ENCODE data around the gene REEP5. TPM values are rescaled to one million over a fixed set of nuclear protein-coding genes. Genes with fewer than 3 reads are reported as not detected.

Gene REEP5
- total and polyA plus RNA-seq, 2 of the 13 experiments (the other 11 are each of a cell fraction or from before 2014, with no cell fraction given) = 49.4 to 239 TPM

DNA sequence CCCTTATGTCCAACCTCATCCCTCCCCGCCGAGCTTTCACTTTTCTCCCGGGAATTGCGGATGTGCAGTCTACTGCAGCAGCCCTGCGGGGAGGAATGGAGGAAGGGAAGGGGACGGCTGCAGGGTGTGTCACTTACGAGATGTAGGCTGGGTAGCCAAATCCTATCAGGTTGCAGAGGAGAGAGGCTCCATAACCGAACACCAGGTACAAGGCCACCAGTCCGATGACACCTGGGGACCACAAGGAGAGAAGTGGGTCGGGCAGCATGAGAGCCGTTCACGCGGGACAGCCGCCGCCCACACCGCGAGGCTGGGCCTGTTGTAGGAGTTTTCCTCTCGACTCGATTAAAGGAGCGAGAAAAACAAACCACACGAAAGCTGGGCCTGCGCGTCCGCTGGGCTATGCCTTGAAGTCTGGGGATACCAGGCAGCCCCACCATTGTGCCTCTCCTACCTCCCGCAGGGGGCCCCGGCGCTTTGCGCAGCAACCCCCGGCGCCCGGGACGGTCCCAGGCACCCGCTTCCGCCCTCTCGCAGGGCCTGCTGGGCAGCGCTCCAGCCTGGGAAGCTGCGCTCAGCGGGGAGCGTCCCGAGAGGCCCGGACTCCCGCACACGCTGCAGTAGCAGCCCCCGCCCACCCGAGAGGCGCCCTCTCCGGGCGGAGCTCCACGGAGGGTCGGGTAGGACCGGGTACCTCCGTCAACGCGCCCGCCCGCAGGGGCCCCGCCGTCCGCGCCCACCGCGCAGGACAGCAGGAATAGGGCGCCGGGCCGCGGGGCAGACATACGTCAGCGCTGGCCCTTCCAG, 798 bp downstream of the REEP5 start (continued):
- TF ChIP-seq, protein P1, sequence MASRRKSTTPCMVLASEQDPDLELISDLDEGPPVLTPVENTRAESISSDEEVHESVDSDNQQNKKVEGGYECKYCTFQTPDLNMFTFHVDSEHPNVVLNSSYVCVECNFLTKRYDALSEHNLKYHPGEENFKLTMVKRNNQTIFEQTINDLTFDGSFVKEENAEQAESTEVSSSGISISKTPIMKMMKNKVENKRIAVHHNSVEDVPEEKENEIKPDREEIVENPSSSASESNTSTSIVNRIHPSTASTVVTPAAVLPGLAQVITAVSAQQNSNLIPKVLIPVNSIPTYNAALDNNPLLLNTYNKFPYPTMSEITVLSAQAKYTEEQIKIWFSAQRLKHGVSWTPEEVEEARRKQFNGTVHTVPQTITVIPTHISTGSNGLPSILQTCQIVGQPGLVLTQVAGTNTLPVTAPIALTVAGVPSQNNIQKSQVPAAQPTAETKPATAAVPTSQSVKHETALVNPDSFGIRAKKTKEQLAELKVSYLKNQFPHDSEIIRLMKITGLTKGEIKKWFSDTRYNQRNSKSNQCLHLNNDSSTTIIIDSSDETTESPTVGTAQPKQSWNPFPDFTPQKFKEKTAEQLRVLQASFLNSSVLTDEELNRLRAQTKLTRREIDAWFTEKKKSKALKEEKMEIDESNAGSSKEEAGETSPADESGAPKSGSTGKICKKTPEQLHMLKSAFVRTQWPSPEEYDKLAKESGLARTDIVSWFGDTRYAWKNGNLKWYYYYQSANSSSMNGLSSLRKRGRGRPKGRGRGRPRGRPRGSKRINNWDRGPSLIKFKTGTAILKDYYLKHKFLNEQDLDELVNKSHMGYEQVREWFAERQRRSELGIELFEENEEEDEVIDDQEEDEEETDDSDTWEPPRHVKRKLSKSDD (CRISPR knock-in tag; IDR thresholded peaks at IDR 0.05; ENCODE audit: low read depth) = no peak
- no peak for TF ChIP-seq MAFK (conservative IDR thresholded peaks at IDR 0.05 in 1 of 2, IDR thresholded peaks at IDR 0.05 in 1 of 2; ENCODE audit: low read length in 2 of 2)
- TF ChIP-seq KDM3A (CRISPR knock-in tag; IDR thresholded peaks at IDR 0.05; ENCODE audit: low read depth) = no peak
- TF ChIP-seq SETDB1 (CRISPR knock-in tag; IDR thresholded peaks at IDR 0.05; ENCODE audit: borderline replicate concordance) = no peak
- TF ChIP-seq, protein P2, sequence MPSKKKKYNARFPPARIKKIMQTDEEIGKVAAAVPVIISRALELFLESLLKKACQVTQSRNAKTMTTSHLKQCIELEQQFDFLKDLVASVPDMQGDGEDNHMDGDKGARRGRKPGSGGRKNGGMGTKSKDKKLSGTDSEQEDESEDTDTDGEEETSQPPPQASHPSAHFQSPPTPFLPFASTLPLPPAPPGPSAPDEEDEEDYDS (CRISPR knock-in tag; IDR thresholded peaks at IDR 0.05) = no peak
- peak; percentile 88 for TF ChIP-seq ZFY (CRISPR knock-in tag; IDR thresholded peaks at IDR 0.05)
- TF ChIP-seq ARID2 (CRISPR knock-in tag; IDR thresholded peaks at IDR 0.05; ENCODE audit: borderline replicate concordance) = no peak; the same call in 1 of the 2 replicates
- TF ChIP-seq ZNF383 (CRISPR knock-in tag; IDR thresholded peaks at IDR 0.05; ENCODE audit: borderline replicate concordance) = peak; percentile 31; the same call in 1 of the 2 replicates
- no peak for TF ChIP-seq HNRNPH1 (optimal IDR thresholded peaks at IDR 0.05; ENCODE audit: low read depth, low read length)
- TF ChIP-seq SOX5 (CRISPR knock-in tag; IDR thresholded peaks at IDR 0.05; ENCODE audit: borderline replicate concordance) = no peak
- TF ChIP-seq REPIN1 (CRISPR knock-in tag; IDR thresholded peaks at IDR 0.05; ENCODE audit: borderline replicate concordance, low read depth) = peak; percentile 61; the same call in 1 of the 2 replicates
- TF ChIP-seq HOXA5 (CRISPR knock-in tag; IDR thresholded peaks at IDR 0.05) = 0 out of 2 replicates have a peak, but pooled peaks have one; percentile 8
- TF ChIP-seq MATR3 (CRISPR knock-in tag; IDR thresholded peaks at IDR 0.05) = no peak
- TF ChIP-seq, protein P3, sequence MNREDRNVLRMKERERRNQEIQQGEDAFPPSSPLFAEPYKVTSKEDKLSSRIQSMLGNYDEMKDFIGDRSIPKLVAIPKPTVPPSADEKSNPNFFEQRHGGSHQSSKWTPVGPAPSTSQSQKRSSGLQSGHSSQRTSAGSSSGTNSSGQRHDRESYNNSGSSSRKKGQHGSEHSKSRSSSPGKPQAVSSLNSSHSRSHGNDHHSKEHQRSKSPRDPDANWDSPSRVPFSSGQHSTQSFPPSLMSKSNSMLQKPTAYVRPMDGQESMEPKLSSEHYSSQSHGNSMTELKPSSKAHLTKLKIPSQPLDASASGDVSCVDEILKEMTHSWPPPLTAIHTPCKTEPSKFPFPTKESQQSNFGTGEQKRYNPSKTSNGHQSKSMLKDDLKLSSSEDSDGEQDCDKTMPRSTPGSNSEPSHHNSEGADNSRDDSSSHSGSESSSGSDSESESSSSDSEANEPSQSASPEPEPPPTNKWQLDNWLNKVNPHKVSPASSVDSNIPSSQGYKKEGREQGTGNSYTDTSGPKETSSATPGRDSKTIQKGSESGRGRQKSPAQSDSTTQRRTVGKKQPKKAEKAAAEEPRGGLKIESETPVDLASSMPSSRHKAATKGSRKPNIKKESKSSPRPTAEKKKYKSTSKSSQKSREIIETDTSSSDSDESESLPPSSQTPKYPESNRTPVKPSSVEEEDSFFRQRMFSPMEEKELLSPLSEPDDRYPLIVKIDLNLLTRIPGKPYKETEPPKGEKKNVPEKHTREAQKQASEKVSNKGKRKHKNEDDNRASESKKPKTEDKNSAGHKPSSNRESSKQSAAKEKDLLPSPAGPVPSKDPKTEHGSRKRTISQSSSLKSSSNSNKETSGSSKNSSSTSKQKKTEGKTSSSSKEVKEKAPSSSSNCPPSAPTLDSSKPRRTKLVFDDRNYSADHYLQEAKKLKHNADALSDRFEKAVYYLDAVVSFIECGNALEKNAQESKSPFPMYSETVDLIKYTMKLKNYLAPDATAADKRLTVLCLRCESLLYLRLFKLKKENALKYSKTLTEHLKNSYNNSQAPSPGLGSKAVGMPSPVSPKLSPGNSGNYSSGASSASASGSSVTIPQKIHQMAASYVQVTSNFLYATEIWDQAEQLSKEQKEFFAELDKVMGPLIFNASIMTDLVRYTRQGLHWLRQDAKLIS (CRISPR knock-in tag; IDR thresholded peaks at IDR 0.05) = no peak; the same call in 1 of the 2 replicates
- no peak for TF ChIP-seq FOXA3 (CRISPR knock-in tag; IDR thresholded peaks at IDR 0.05)
- no peak for TF ChIP-seq ZNF720 (CRISPR knock-in tag; IDR thresholded peaks at IDR 0.05)
- no peak; the same call in none of the 2 replicates for TF ChIP-seq ZSCAN25 (CRISPR knock-in tag; IDR thresholded peaks at IDR 0.05)
- TF ChIP-seq ZNF772 (CRISPR knock-in tag; IDR thresholded peaks at IDR 0.05) = no peak; the same call in 1 of the 2 replicates
- peak; percentile 36 to 41; a peak in 2 of 4 replicates for TF ChIP-seq POLR2A (IDR thresholded peaks at IDR 0.05; ENCODE audit: insufficient read depth in 1 of 2, low read depth in 2 of 2, low read length in 2 of 2)
- TF ChIP-seq HCFC1 (IDR thresholded peaks at IDR 0.05; ENCODE audit: low read depth, low read length) = no peak
- TF ChIP-seq PHF8 (CRISPR knock-in tag; IDR thresholded peaks at IDR 0.05) = peak; percentile 89
- no peak for TF ChIP-seq ZNF235 (CRISPR knock-in tag; IDR thresholded peaks at IDR 0.05; ENCODE audit: borderline replicate concordance)
- TF ChIP-seq, protein P4, sequence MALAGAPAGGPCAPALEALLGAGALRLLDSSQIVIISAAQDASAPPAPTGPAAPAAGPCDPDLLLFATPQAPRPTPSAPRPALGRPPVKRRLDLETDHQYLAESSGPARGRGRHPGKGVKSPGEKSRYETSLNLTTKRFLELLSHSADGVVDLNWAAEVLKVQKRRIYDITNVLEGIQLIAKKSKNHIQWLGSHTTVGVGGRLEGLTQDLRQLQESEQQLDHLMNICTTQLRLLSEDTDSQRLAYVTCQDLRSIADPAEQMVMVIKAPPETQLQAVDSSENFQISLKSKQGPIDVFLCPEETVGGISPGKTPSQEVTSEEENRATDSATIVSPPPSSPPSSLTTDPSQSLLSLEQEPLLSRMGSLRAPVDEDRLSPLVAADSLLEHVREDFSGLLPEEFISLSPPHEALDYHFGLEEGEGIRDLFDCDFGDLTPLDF (CRISPR knock-in tag; IDR thresholded peaks at IDR 0.05) = no peak
